ENCODE data around the gene NLK. TPM values are rescaled to one million over a fixed set of nuclear protein-coding genes. Genes with fewer than 3 reads are reported as not detected.

Gene NLK
- total RNA-seq, 4 donors from 2014 or later = 24.7 to 37.5 (median 32.4) TPM

DNA sequence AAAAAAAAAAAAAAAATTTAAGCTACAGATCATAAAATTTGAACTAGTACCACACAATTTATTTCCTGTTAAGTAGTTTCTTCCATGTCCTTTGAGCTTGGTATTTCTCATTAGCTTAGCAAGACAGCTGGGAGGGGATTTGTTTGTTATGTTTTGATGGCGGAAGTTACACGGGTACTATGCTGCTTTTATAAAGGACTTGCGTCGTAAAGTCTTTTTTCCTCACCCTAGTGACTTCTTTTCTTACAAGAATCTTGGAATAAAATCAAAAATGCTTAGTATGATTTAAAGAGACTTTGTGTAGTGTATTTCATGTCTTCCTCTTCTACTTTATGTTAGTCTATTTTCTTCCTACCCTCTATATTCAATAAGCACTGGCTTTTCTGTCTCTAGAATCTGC lies 89.1 kb downstream of the NLK start:
- no peak overlapping the region for H3K27ac ChIP-seq
- TF ChIP-seq EP300 (IDR thresholded peaks at IDR 0.05) (no peak), POLR2A (IDR thresholded peaks at IDR 0.05) (no peak)
- TF ChIP-seq, protein P1, sequence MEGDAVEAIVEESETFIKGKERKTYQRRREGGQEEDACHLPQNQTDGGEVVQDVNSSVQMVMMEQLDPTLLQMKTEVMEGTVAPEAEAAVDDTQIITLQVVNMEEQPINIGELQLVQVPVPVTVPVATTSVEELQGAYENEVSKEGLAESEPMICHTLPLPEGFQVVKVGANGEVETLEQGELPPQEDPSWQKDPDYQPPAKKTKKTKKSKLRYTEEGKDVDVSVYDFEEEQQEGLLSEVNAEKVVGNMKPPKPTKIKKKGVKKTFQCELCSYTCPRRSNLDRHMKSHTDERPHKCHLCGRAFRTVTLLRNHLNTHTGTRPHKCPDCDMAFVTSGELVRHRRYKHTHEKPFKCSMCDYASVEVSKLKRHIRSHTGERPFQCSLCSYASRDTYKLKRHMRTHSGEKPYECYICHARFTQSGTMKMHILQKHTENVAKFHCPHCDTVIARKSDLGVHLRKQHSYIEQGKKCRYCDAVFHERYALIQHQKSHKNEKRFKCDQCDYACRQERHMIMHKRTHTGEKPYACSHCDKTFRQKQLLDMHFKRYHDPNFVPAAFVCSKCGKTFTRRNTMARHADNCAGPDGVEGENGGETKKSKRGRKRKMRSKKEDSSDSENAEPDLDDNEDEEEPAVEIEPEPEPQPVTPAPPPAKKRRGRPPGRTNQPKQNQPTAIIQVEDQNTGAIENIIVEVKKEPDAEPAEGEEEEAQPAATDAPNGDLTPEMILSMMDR (IDR thresholded peaks at IDR 0.05) = no peak
- no peaks in the 10 kb centered on the region for H3K27me3 ChIP-seq
- no peak overlapping the region for H3K4me3 ChIP-seq
- H3K36me3 ChIP-seq = peaks cover 0 to 39% (median 5%) of the 10 kb centered on the region in 3 donors
- H3K9me3 ChIP-seq = no peaks in the 10 kb centered on the region
- no peaks in the 10 kb centered on the region for H3K4me1 ChIP-seq
- DNase-seq (ENCODE audit: low spot score in 2 of 2) = no peak
- 21 to 35% methylated on average over 4 of the region's 4 CpGs for WGBS, 2 donors

DNA sequence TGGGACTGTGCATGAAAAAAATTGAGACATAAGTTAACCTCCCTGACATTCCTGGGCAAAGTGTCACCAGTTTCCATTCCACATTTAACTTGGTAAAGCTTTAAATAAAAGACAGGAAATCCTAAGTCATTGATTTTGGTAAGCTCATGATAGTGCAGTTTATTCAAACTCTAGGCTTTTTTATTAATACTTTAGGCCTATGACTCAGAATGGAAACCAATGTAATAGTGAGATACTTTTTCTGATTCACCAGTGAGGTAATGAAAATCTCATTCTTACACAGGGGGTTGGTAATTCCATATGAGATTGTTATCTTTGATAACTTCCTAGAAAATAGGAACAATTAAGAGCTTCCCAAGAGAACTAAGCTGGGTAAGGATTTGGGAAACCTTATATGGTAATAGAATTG lies 91.1 kb downstream of the NLK start:
- DNase-seq (ENCODE audit: low spot score in 2 of 2) = no peak
- no peaks in the 10 kb centered on the region for H3K9me3 ChIP-seq
- H3K4me3 ChIP-seq = no peak overlapping the region
- H3K4me1 ChIP-seq = no peaks in the 10 kb centered on the region
- TF ChIP-seq, protein P1 (IDR thresholded peaks at IDR 0.05) = no peak
- TF ChIP-seq POLR2A (IDR thresholded peaks at IDR 0.05) (no peak), EP300 (IDR thresholded peaks at IDR 0.05) (no peak)
- no peak overlapping the region for H3K27ac ChIP-seq
- H3K27me3 ChIP-seq = no peaks in the 10 kb centered on the region
- H3K36me3 ChIP-seq = peaks cover 0 to 33% (median 0%) of the 10 kb centered on the region in 3 donors

DNA sequence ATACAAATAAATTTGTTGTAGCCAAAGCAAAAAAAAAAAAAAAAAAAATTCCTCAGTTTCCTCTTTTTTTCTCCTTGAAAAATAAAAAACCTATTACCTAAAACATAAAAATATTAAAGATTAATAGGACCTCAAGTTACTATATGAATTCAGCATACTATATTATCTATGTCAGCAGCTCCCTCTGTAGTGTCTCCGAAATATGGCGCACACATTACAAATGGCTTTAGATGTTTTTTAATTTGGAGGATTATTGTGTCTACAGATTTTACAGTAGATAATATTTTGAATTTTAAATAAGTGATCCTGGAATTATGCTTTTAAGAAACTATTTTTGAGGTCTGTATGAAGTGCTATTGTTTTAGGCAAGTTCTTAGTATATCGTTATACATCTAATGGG lies 94.4 kb downstream of the NLK start:
- peaks cover 0 to 33% (median 0%) of the 10 kb centered on the region in 3 donors for H3K36me3 ChIP-seq
- no peak overlapping the region for H3K4me3 ChIP-seq
- TF ChIP-seq, protein P1 (IDR thresholded peaks at IDR 0.05) = no peak
- no peak for TF ChIP-seq EP300 (IDR thresholded peaks at IDR 0.05)
- TF ChIP-seq POLR2A (IDR thresholded peaks at IDR 0.05) = no peak
- 94 to 98% methylated on average over 3 of the region's 3 CpGs for WGBS, 2 donors
- H3K4me1 ChIP-seq = no peaks in the 10 kb centered on the region
- no peak overlapping the region for H3K27ac ChIP-seq
- no peak for DNase-seq (ENCODE audit: low spot score in 2 of 2)
- no peaks in the 10 kb centered on the region for H3K9me3 ChIP-seq
- no peaks in the 10 kb centered on the region for H3K27me3 ChIP-seq

DNA sequence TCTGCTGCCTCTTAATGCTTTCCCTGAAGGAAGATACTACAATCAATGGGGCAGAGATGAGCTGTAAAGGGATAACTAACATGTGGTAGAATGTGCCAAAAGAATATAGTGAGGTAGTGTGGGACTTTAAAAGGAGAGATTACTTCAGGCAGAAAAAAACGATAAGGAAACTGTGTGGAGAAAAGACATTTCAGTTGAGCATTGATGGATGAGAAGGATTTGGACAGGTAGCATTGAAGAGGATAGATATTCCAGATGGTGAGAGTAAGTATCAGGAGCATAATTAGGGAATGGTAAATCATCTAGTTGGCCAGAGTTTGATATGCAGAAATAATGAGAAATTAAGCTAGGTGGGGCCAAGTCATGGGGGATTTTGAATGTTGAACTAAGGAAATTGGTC lies 97.3 kb downstream of the NLK start:
- Histone ChIP-seq H3K9me3 (no peaks in the 10 kb centered on the region), H3K27me3 (no peaks in the 10 kb centered on the region), H3K36me3 (peaks cover 0 to 7% (median 0%) of the 10 kb centered on the region in 3 donors), H3K4me3 (no peak overlapping the region), H3K27ac (no peak overlapping the region), H3K4me1 (no peaks in the 10 kb centered on the region)
- WGBS, 2 donors = 59 to 63% methylated on average over 1 of the region's 1 CpG
- no peak for TF ChIP-seq EP300 (IDR thresholded peaks at IDR 0.05)
- TF ChIP-seq POLR2A (IDR thresholded peaks at IDR 0.05) = no peak
- TF ChIP-seq, protein P1 (IDR thresholded peaks at IDR 0.05) = no peak
- DNase-seq (ENCODE audit: low spot score in 2 of 2) = no peak

DNA sequence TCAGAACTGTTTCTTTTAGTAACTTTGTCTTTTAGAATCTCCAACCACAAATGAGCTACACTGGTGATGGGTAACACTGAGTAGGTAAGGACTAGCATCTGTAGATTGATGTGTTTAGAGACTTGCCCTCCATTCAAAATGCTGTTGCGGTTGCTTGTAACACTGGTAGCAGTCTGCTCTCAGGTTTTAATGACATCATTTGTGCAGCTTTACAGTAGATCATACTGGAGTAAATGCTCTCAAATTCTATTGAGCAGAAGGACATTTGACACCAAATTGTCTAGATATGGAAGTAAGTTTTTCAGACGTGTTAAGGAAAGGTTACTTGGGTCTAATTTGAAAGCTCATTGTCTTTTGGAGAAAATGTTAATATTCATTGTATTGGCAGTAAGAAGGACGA lies 98.8 kb downstream of the NLK start:
- Histone ChIP-seq H3K4me3 (no peak overlapping the region), H3K4me1 (no peaks in the 10 kb centered on the region), H3K9me3 (no peaks in the 10 kb centered on the region), H3K36me3 (no peaks in the 10 kb centered on the region), H3K27ac (no peak overlapping the region), H3K27me3 (no peaks in the 10 kb centered on the region)
- TF ChIP-seq, protein P1 (IDR thresholded peaks at IDR 0.05) = no peak
- TF ChIP-seq EP300 (IDR thresholded peaks at IDR 0.05) = no peak
- no peak for TF ChIP-seq POLR2A (IDR thresholded peaks at IDR 0.05)
- no peak for DNase-seq (ENCODE audit: low spot score in 2 of 2)
- WGBS, 2 donors = 73 to 83% methylated on average over 3 of the region's 3 CpGs

All from tibial nerve (tissue), 4 donors.